GM19438 (cell line): ENCODE results near the gene INTS13.
"Not testable (repeated sequence)": the region's sequence is repeated elsewhere in the genome, so short reads cannot be mapped to it uniquely, and the experiment has no call there.

Experiments used
- ATAC-seq: cut with Tn5 transposase; IDR thresholded peaks from one replicate; pipeline ENCODE4 v1.9.1; 2021; ENCODE audit warnings: low read depth; ENCODE audit not compliant: unreplicated experiment

The INTS13 gene

GRCh38 chr12:26936559-26937442 is 980 bp downstream of the INTS13 start:
- no peak for ATAC-seq

GRCh38 chr12:26935636-26936378 is 2.0 kb downstream of the INTS13 start:
- no peak for ATAC-seq

- ATAC-seq: no peak
These were observed 8.2 kb downstream of the INTS13 start for GRCh38 chr12:26929590-26929989.

- ATAC-seq: no peak
These were observed 9.1 kb downstream of the INTS13 start for GRCh38 chr12:26928661-26929060.

- ATAC-seq: no peak
These were observed 15.9 kb downstream of the INTS13 start for GRCh38 chr12:26921886-26922285.

- no peak for ATAC-seq
These were observed 18.6 kb downstream of the INTS13 start for GRCh38 chr12:26919216-26919555.

- ATAC-seq: no peak
These were observed 19.2 kb downstream of the INTS13 start for GRCh38 chr12:26918321-26919215.

- ATAC-seq: no peak
These were observed 31.1 kb downstream of the INTS13 start for GRCh38 chr12:26906704-26907103.

GRCh38 chr12:26906024-26906423 is 31.8 kb downstream of the INTS13 start:
- no peak for ATAC-seq

GRCh38 chr12:26903396-26903795 is 34.4 kb downstream of the INTS13 start:
- not testable (repeated sequence) for ATAC-seq

GRCh38 chr12:26896913-26897312 is 40.9 kb downstream of the INTS13 start:
- no peak for ATAC-seq

- no peak for ATAC-seq
These were observed 42.1 kb downstream of the INTS13 start for GRCh38 chr12:26895672-26896071.

- no peak for ATAC-seq
These were observed 46.1 kb downstream of the INTS13 start for GRCh38 chr12:26891704-26892103.

- no peak for ATAC-seq
These were observed 47.0 kb downstream of the INTS13 start for GRCh38 chr12:26890784-26891183.

- peak; percentile 89 for ATAC-seq
These were observed 52.8 kb downstream of the INTS13 start for GRCh38 chr12:26884765-26885576.

GRCh38 chr12:26880625-26881024 is 57.2 kb downstream of the INTS13 start:
- ATAC-seq: no peak

GRCh38 chr12:26878661-26879119 is 59.1 kb downstream of the INTS13 start:
- ATAC-seq: no peak

GRCh38 chr12:26874501-26875296 is 63.1 kb downstream of the INTS13 start:
- ATAC-seq: peak; percentile 58

- no peak for ATAC-seq
These were observed 65.2 kb downstream of the INTS13 start for GRCh38 chr12:26872625-26873024.
